Peyer's patch (tissue), 4 donors: ENCODE measurements around the gene LRRC56. TPM values are rescaled to one million over a fixed set of nuclear protein-coding genes. Genes with fewer than 3 reads are reported as not detected.

ENCODE experiments used
- DNase-seq, 3 donors: peaks; one replicate each; pipeline ENCODE4 v3.0.0-alpha.2; 2017 to 2019
- H3K27ac ChIP-seq, 4 donors: fragments of 200-600 bp; sonication (generic); one replicate each; pipeline ENCODE4 v1.5.1; 2016 to 2019
- H3K27me3 ChIP-seq, 2 donors: fragments of 200-600 bp; sonication (generic); one replicate each; pipeline ENCODE4 v1.5.1; 2019
- H3K36me3 ChIP-seq, 3 donors: fragments of 200-600 bp; sonication (generic); one replicate each; pipeline ENCODE4 v1.5.1; 2016 to 2019
- H3K4me1 ChIP-seq, 4 donors: fragments of 200-600 bp; sonication (generic); one replicate each; pipeline ENCODE4 v1.5.1; 2016 to 2019
- H3K4me3 ChIP-seq, 4 donors: fragments of 200-600 bp; sonication (generic); 1 replicate in 3 of 4; 2 replicates in 1 of 4; pipeline ENCODE4 v1.5.1; 2016 to 2019; ENCODE audit warnings: mild to moderate bottlenecking in 1 of 4
- H3K9me3 ChIP-seq, 4 donors: fragments of 200-600 bp; sonication (generic); one replicate each; pipeline ENCODE4 v1.5.1; 2016 to 2019; ENCODE audit warnings: mild to moderate bottlenecking in 1 of 4
- CTCF ChIP-seq, 6 experiments: fragments of 450-650 bp in 4 of 6; fragments of 200-600 bp in 2 of 6; sonication (generic) in 1 of 6; IDR thresholded peaks; one replicate each; pipeline ENCODE4 v1.5.1; 2017 to 2019; ENCODE audit warnings: antibody characterized with exemption in 6 of 6, mild to moderate bottlenecking in 3 of 6, moderate library complexity in 1 of 6
- POLR2A ChIP-seq, 2 donors: fragments of 450-650 bp; IDR thresholded peaks; one replicate each; pipeline ENCODE4 v1.5.1; 2017; ENCODE audit warnings: antibody characterized with exemption in 2 of 2, mild to moderate bottlenecking in 2 of 2, moderate library complexity in 2 of 2
- total RNA-seq, 4 donors: library from RNA; depleted of rRNA; stranded (reverse); fragments of >200 nt; gene quantifications; one replicate each; pipeline ENCODE4 v1.1.0, GENCODE V29; 2016

LRRC56 gene
- total RNA-seq, 4 donors from 2014 or later: 0.67 to 4.1 (median 2.4) TPM

GRCh38 chr11:578276-579035 lies 41.1 kb downstream of the LRRC56 start:
- Histone ChIP-seq H3K27ac (peak overlapping the region in 3 of 4 donors; percentile 49 to 97 (median 93)), H3K27me3 (no peaks in the 10 kb centered on the region), H3K4me1 (peaks cover 12 to 70% (median 33%) of the 10 kb centered on the region in 4 donors), H3K4me3 (peak overlapping the region in 2 of 4 donors; percentile 60 to 98), H3K9me3 (no peaks in the 10 kb centered on the region), H3K36me3 (peaks cover 0 to 21% (median 0%) of the 10 kb centered on the region in 3 donors)
- DNase-seq: peak in 1 of 3 donors; percentile 68
- TF ChIP-seq POLR2A (IDR thresholded peaks at IDR 0.05) (peak in 1 of 2 donors; percentile 36), CTCF (IDR thresholded peaks at IDR 0.05) (no peak)

GRCh38 chr11:579830-580601 lies 42.7 kb downstream of the LRRC56 start:
- H3K4me3 ChIP-seq: no peak overlapping the region
- H3K4me1 ChIP-seq: peaks cover 10 to 61% (median 32%) of the 10 kb centered on the region in 4 donors
- no peaks in the 10 kb centered on the region for H3K9me3 ChIP-seq
- peaks cover 0 to 32% (median 0%) of the 10 kb centered on the region in 3 donors for H3K36me3 ChIP-seq
- DNase-seq: peak in 1 of 3 donors; percentile 79
- H3K27me3 ChIP-seq: no peaks in the 10 kb centered on the region
- TF ChIP-seq POLR2A (IDR thresholded peaks at IDR 0.05) (no peak), CTCF (IDR thresholded peaks at IDR 0.05) (no peak)
- H3K27ac ChIP-seq: peak overlapping the region in 2 of 4 donors; percentile 84 to 93

- Histone ChIP-seq H3K27me3 (no peaks in the 10 kb centered on the region), H3K4me1 (peaks cover 6 to 56% (median 27%) of the 10 kb centered on the region in 4 donors), H3K27ac (no peak overlapping the region), H3K4me3 (no peak overlapping the region), H3K9me3 (no peaks in the 10 kb centered on the region), H3K36me3 (peaks cover 0 to 35% (median 0%) of the 10 kb centered on the region in 3 donors)
- DNase-seq: no peak
- no peak for TF ChIP-seq POLR2A (IDR thresholded peaks at IDR 0.05)
- TF ChIP-seq CTCF (IDR thresholded peaks at IDR 0.05): no peak
Observed at GRCh38 chr11:581342-581741, 44.0 kb downstream of the LRRC56 start.

GRCh38 chr11:581752-582151 lies 44.4 kb downstream of the LRRC56 start:
- DNase-seq: no peak
- Histone ChIP-seq H3K4me1 (peaks cover 6 to 57% (median 27%) of the 10 kb centered on the region in 4 donors), H3K27me3 (no peaks in the 10 kb centered on the region), H3K36me3 (peaks cover 0 to 39% (median 0%) of the 10 kb centered on the region in 3 donors), H3K4me3 (no peak overlapping the region), H3K9me3 (no peaks in the 10 kb centered on the region), H3K27ac (no peak overlapping the region)
- TF ChIP-seq CTCF (IDR thresholded peaks at IDR 0.05) (no peak), POLR2A (IDR thresholded peaks at IDR 0.05) (no peak)

- DNase-seq: no peak
- H3K27ac ChIP-seq: no peak overlapping the region
- H3K4me3 ChIP-seq: no peak overlapping the region
- H3K4me1 ChIP-seq: peaks cover 0 to 53% (median 7%) of the 10 kb centered on the region in 4 donors
- TF ChIP-seq CTCF (IDR thresholded peaks at IDR 0.05) (no peak), POLR2A (IDR thresholded peaks at IDR 0.05) (no peak)
- no peaks in the 10 kb centered on the region for H3K27me3 ChIP-seq
- H3K9me3 ChIP-seq: no peaks in the 10 kb centered on the region
- peaks cover 0 to 64% (median 0%) of the 10 kb centered on the region in 3 donors for H3K36me3 ChIP-seq
Observed at GRCh38 chr11:584287-584686, 47.0 kb downstream of the LRRC56 start.
